Loucy (cell line): Measurements from ENCODE around the gene SOWAHA.

Experiments used
- CTCF ChIP-seq: fragments of 200-600 bp; sonication (generic); conservative IDR thresholded peaks from 2 replicates; pipeline ENCODE4 v1.5.1; 2014; ENCODE audit warnings: mild to moderate bottlenecking, antibody characterized with exemption, low read length
- EZH2phosphoT487 ChIP-seq: fragments of 200-600 bp; IDR thresholded peaks from 2 replicates; pipeline ENCODE4 v1.6.1; 2018; ENCODE audit warnings: antibody characterized with exemption, mild to moderate bottlenecking, moderate library complexity, borderline replicate concordance

GRCh38 chr5:132840896-132841295 lies 27.8 kb downstream of the SOWAHA start:
- TF ChIP-seq EZH2phosphoT487 (no peak), CTCF (no peak)
